ENCODE measurements around the gene BARX1.

DNA sequence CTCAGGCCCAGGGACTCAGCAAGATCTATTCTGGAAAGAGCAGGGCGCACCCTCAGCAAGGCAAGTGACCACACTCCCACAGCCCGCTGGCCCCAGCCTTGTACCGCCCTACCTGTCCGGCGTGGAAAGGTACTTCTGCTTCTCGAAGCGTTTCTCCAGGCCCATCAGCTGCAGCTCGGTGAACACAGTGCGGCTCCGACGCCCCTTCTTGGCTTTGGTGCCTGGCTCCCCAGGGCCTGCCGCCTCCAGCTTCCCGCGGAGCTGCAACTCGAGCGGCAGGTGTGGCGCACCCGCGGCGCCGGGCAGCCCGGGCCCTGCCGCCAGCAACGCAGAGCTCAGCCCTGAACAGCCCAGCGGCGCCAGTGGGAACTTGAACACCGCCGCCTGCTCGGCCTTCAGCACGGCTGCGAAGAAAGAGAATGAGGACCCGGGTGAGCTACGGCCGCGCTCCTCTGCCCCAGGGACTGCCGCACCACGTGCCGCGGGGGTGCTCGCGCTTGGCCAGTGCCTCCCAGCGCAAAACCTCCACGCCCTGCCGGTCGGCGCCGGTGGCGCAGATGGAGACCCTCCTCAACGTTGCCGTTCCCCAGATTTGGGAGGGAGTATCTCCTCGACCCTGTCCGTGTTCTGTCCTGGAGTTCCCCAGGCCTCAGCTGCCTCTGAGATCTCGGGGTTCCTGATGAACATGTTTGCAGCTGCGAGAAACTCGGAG lies 2.2 kb downstream of the BARX1 start:
- no peak for TF ChIP-seq SUZ12 (IDR thresholded peaks at IDR 0.05)
- no peak for TF ChIP-seq FOXK2 (IDR thresholded peaks at IDR 0.05)
- TF ChIP-seq BHLHE40 (IDR thresholded peaks at IDR 0.05; ENCODE audit: borderline replicate concordance) = no peak
- TF ChIP-seq SP1 (IDR thresholded peaks at IDR 0.05) = no peak
- TF ChIP-seq, protein P1, sequence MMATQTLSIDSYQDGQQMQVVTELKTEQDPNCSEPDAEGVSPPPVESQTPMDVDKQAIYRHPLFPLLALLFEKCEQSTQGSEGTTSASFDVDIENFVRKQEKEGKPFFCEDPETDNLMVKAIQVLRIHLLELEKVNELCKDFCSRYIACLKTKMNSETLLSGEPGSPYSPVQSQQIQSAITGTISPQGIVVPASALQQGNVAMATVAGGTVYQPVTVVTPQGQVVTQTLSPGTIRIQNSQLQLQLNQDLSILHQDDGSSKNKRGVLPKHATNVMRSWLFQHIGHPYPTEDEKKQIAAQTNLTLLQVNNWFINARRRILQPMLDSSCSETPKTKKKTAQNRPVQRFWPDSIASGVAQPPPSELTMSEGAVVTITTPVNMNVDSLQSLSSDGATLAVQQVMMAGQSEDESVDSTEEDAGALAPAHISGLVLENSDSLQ (IDR thresholded peaks at IDR 0.05) = no peak
- TF ChIP-seq FOXA1 (IDR thresholded peaks at IDR 0.05) = no peak
- no peak for TF ChIP-seq ELF4 (IDR thresholded peaks at IDR 0.05)
- TF ChIP-seq TARDBP (IDR thresholded peaks at IDR 0.05) = no peak
